HEK293T (cell line): Measurements from ENCODE around the gene RSL1D1.

Experiments used
- CTBP1 ChIP-seq: fragments of 450-650 bp; IDR thresholded peaks from 2 replicates; pipeline ENCODE4 v1.6.1; 2016; ENCODE audit warnings: borderline replicate concordance
- HDGF ChIP-seq: fragments of 450-650 bp; IDR thresholded peaks from 2 replicates; pipeline ENCODE4 v1.6.1; 2017; ENCODE audit warnings: antibody characterized with exemption, borderline replicate concordance
- PKNOX1 ChIP-seq: fragments of 450-650 bp; IDR thresholded peaks from 2 replicates; pipeline ENCODE4 v1.6.1; 2016
- SP1 ChIP-seq: fragments of 450-650 bp; IDR thresholded peaks from 2 replicates; pipeline ENCODE4 v1.6.1; 2017
- SUZ12 ChIP-seq: fragments of 450-650 bp; IDR thresholded peaks from 2 replicates; pipeline ENCODE4 v1.6.1; 2016; ENCODE audit warnings: mild to moderate bottlenecking

- TF ChIP-seq CTBP1 (no peak), PKNOX1 (no peak), SUZ12 (no peak), HDGF (no peak), SP1 (no peak)
These were observed 25.0 kb upstream of the RSL1D1 start for GRCh38 chr16:11876306-11876705.
